HG03342 (cell line): ENCODE measurements around the gene RCHY1.

Experiments
- ATAC-seq: cut with Tn5 transposase; IDR thresholded peaks from one replicate; pipeline ENCODE4 v1.9.1; 2021; ENCODE audit warnings: mild to moderate bottlenecking, moderate library complexity; ENCODE audit not compliant: unreplicated experiment

RCHY1 gene

DNA sequence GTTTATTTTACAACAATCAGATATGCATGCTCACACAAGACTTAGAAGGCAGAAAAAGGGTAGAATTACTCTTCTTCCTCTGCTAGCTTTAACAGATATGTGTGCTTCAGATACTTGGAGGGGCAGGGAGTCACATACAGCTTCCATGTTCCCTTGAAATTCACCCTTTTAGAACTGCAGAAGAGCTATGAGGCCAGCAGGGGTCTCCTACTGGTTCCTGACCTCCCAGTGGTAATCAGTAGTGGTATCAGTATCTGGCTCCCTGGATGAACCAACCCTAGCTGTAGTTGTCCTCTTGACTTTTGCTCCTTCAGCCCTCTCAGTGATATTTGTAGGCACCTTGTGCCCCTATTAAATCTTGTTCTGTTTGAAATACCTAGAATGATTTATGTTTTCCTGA is 81.5 kb downstream of the RCHY1 start:
- peak; percentile 72 for ATAC-seq

DNA sequence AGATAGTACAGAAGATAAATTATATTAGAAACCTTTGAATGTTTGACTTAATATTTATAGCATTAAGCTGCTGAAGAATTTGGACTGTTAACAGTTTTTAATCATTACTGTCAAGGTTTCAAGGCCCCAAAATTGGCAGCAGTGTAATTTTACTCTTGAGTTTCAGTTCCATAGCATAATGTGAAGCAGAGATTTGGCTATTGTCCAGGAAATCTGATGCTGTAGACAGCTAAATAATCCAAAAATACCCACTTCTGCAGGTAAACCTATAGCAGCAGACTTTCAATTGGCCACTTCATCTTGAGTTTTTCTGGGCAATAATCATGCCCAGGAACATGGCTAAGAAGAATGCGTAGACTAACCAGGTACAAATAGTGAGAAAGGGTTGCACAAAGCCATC is 85.0 kb downstream of the RCHY1 start:
- ATAC-seq: no peak
